Measurements from ENCODE around the gene RASAL2.
"Not testable (repeated sequence)": the region's sequence is repeated elsewhere in the genome, so short reads cannot be mapped to it uniquely, and the experiment has no call there.

RASAL2 gene

DNA sequence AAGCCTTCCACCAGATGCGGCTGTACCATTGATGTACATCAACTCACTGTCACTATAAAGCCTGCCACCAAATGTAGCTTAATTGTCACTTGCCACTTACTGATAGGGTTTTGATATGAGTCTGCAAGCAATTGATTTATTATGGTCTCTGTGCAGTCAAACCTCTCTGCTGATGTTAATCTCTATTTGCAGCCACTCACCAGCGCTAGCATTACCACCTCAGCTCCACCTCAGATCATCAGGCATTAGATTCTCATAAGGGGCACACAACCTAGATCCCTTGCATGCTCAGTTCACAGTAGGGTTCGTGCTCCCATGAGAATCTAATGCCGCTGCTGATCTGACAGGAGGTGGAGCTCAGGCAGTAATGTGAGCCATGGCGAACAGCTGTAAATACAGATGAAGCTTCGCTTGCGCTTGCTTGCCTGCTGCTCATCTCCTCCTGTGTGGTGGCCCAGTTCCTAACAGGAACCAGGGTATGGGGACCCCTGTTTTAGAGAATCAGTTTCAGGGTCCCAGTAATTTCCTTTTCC, 26.7 kb downstream of the RASAL2 start:
- DNase-seq = not testable (repeated sequence)

DNA sequence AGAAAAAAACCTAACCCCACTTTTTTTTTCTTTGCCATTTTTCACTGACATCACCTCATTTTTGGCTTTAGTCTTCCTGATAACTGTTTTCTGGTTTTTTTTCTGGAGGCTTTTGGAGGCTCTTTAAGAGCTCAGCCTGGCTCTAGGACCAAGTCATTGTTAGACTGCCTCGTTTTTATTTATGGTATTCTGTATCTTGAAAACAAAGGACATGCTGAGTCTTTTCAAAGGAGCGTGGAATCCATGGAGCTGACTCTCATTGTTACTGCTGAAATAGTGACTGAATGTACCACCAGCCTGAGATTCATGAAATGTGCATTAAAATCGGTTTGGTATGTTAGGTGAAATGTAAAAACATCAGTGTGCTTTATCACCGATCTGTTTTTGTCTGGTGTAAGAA, 28.0 kb downstream of the RASAL2 start:
- no peak for DNase-seq

DNA sequence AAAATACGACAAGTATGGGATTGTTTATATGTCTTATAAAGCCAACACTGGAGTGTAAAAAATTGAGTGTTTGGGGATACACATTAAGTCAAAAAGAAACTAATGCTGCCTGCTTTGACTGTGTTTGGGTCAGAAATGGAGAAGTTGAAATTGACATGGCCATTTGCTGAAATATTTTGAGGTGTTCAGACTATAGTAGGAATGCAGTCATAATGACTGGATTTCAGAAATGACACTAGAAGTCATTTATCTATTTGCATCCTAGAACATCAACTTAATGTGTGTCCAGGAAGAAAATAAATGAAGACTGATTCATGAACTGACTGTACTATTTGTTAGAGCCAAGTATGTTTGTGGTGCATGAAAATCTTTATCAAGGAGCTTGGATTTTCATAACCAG, 28.4 kb downstream of the RASAL2 start:
- no peak for DNase-seq

DNA sequence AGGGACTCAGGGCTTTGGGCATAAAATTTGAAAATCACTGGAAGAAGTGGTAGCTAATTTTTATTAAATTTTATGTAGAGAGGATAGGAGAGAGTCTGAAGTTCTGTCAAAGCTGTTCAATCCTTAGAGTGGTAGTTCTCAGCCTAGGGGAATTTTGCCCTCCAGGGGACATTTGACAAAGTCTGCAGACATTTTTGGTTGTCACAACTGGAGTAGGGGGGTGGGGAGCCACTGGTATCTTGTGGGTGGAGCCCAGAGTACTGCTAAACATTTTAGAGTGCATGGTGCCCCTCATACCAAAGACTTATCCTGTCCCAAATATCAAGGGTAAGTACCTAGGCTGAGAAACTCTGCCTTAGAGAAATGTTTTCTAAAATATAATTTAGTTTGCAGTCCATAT, 30.2 kb downstream of the RASAL2 start:
- DNase-seq = no peak

DNA sequence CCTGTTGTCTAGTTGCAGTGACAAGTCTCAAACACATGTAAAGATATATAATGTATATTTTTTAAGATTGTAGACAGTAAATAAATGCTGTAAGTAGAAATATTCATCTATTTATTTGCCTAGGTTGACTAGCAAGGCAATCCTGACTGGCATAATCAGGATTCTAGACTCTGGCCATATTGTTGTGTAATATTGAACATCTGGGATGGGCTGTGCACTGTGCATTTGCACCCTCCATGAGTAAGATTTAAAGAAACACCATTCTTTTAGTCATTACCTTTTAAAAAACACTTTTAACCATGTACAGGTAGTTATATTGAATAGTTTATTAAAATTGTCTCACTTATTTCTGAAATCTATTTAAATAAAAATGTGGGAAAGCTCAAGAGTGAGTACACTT, 32.4 kb downstream of the RASAL2 start:
- no peak for DNase-seq

DNA sequence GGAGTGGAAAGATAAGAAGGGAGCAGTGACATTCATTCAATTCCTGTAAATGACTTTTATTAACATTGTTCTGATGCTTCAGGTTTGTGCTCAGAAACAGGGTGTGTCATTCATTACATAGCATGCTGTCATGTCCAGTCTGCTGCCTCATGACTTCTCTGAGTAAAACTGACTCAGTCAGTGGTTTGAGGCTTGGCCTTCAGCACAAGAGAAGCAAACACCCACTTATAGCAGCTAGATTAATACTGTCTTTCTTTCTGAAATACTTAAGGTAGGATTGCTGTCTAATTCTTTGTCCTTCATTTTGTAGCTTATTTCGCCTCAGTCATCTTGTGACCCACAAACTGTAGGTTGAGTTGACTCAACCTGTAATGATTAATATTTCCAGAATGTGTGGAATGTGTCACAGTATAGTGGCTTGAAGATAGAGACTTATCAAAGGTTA, 32.9 kb downstream of the RASAL2 start:
- DNase-seq = no peak

DNA sequence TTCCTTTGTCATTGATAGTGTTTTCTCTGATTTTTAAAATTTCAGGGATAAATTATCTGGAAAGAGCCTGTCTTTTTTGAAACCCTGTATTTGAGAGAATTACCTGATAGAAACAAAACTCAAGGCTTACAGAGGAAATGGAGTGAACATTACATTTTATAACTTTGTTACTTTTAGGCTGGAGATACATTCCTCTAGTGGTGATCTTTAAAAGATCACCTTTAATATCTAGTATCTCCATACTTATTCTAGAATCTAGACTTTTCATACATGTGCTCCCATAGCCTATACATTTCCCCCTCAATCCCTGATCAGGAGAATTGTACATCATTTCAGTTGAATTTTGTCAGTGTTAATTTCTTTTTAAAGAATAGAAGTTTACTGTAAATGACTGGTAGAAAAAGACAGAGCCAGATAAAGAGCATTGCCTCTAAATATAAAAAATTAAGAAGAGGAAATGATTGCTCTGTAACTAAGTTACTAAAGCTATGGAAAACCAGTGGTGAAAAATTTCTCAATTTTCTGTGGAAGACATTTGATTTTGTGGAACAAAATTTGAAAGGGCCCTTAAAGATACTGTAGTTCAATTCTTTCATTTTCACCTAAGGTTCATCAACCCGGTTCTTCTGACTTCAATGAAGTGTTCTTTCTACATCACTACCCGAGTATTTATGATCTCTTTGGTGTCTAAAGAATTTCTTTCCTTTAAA, 33.7 kb downstream of the RASAL2 start:
- no peak for DNase-seq

DNA sequence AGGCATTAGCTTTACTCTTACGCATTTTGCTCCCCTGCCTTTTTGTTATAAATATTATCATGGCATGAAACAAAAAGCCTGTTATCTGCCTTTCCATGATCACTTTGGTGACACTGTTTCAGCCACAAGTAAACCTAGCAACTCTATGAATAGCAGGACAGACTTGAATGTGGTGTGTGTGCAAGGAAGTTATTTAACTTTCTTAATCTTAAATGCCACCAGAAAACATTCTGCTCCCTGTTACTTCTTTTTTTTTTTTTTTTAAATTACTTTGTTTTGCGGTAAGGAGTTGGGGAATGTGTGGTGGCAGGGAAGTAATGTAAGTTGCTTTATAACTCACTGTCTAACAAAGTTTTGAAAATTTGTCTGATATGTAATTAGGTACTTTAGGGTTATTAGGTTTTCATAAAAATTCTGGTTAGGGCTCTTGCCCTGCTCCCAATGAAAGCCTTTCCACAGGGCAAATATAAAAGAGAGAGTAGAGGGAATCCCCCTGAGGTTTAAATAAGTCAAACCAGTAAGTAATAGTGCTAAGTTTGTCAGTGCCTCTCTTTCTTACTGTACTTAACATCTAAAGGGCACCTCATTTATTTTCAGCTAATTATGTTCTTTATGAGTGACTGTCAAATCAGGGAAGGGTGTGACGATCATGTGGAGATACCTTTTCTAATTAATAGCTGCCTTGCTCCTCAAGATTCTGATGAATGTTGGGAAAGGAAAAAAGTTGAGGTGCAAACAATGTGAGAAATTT, 39.5 kb downstream of the RASAL2 start:
- no peak for DNase-seq

DNA sequence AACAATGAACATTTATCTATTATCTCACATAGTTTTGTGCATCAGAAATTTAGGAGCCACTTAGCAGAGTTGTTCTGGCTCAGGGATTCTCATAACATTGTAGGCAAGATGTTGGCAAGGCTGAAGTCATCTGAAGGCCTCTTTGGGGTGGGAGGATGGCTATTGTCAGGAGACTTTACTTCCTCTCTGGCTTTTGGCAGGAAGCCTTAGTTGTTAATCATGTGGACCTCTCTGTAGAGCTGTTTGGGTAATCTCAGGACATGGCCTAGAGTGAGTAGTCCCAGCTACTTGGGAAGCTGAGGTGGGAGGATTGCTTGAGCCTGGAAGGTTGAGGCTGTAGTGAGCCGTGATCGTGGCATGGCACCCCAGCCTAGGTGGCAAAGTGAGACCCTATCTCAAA, 40.2 kb downstream of the RASAL2 start:
- no peak for DNase-seq

DNA sequence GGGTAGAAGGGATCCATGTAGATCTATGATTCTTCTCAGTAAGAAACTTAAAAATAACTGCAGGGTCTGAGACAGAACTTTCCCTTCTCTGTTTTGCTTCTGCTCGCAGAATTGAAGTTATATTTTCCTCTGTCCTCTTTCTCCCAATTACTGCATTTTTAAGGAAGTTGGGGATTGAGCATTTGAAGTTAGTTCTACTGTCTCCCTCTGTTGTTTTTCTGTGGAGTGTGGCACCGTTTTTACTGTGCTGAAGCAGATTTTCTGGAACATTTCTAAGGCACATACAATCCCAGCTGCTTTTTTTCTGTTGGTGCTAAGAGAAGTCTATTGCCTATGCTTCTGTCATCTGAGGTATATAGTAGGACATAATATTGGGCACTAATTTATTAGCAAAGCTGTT, 43.3 kb downstream of the RASAL2 start:
- no peak for DNase-seq

DNA sequence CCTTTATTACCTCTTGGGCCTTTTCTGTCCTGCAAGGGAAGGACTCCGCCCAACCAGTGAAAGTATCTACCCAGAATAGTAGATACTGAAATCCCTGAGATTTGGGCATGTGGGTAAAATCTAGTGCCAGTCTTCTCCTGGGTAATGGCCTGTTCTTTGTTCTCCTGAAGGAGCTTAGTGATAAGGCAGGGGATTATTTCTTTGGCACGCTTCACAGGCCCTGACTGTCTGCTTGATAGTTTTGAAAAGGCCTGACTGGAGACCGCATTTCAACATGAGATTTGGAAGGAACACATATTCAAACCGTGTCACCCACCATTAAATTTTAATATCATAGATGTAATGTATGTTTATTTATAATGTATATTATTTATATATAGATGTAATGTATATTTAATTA, 48.9 kb downstream of the RASAL2 start:
- DNase-seq = no peak

DNA sequence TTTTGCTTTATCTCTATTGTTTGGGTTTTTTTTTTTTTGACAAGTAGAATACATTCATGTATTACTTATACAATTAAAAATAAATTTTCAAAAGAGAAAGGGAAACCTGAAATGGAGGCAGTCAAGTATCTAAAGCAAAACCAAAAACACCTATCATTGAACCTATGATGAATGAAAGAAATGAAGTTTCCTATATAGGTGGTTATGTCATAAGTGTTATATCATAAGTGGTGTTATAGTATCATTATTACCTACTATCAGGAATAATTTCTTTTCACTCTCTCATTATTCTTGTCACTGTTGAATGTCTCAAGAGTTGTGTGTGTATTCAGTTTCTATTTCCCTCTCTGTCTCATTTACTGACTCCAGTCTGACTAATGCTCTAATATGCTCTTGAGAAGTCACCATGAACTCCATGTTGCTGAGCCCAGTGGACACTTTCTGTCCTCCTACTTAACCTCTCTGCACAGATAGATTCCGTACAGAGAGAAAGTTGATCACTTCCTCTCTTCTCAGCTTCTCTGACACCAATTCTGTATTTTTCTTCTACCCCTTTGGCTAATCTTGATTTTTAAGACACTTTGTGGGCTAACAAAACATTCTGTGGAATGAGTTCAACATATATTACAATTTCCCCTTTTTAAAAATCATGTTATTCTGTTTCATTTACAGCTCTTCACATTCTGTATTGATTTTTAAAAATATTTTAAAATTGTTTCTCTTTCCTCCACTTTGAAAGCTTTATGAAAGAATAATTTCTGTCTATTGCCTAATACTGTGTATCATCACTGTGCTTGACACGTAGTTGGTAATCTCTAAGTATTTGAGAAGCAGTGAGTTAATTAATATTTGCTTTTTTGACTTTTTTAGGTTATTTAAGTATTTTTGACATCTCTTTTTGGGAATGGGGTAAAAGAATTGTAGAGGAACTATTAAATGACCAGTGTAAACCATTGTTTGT, 50.1 kb downstream of the RASAL2 start:
- no peak for DNase-seq

DNA sequence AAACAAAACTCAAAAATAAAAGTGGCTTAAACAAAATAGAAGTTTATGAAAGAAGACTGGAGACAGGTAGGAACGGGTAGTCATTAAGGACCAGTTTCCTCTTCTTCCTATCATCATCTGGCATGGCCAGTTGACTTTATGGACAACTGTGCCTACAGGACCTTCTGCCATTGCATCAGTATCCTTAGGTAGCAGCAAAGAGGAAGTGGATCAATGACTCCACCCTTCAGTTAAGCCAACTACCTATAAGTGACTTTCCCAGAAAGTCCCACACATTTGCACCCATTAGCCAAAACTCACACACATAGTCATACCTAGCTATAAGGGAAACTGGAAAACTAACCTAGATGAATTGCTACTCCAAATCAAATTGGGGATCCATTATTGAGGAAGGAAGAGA, 51.7 kb downstream of the RASAL2 start:
- no peak for DNase-seq

DNA sequence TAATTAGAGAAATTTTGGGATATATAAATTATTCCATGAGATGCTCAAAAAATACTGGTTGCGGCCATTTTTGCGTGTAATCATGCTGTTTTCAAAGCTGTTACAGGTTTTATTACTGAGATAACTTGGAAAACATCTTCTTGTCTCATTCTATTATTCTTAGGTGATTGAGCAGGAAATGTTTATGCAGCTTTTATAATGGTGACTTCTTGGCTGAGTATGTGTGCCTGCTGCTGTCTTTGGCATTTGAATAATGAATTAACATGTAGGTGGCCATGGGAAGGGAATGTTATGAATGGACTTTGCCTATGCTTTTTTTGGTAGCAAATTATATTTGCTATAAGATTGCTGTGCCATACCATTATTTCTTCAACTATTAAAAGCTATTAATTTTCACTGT, 52.5 kb downstream of the RASAL2 start:
- no peak for DNase-seq

DNA sequence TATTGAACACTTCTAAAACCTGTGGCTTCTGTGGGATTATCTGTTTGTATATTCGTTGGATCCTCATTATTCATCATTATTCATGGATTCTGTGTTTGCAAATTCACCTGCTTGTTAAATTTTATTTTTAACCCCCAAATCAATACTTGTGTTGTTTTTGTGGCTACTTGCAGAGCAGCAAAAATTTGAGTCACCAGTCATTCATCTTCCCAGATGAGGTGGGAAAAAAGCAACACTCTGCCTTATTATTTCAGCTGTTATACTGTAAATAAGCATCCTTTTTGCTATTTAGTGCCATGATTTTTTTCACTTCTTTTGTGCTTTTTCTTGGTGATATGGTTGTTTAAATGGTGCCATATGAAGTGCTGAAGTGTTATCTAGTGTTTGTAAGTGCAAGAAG, 56.7 kb downstream of the RASAL2 start:
- no peak for DNase-seq

DNA sequence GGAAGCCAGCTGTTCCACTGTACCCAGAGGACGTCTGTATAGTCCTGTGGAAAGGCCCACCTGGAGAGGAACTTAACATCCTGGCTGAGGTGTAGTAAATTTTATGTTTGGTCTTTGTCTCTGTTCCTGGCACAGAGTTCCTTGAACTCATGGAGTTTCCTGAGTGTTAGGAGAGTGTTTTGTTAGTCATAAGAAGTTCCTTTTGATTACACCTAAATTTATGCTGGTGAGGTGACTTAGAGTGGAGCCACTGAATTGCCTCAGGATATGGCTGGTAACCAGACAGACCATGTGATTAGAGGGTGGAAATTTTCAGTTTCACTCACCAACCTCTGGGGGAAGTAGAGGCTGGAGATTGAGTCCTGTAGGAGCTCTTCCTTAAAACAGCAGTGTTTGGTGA, 57.9 kb downstream of the RASAL2 start:
- DNase-seq = no peak

DNA sequence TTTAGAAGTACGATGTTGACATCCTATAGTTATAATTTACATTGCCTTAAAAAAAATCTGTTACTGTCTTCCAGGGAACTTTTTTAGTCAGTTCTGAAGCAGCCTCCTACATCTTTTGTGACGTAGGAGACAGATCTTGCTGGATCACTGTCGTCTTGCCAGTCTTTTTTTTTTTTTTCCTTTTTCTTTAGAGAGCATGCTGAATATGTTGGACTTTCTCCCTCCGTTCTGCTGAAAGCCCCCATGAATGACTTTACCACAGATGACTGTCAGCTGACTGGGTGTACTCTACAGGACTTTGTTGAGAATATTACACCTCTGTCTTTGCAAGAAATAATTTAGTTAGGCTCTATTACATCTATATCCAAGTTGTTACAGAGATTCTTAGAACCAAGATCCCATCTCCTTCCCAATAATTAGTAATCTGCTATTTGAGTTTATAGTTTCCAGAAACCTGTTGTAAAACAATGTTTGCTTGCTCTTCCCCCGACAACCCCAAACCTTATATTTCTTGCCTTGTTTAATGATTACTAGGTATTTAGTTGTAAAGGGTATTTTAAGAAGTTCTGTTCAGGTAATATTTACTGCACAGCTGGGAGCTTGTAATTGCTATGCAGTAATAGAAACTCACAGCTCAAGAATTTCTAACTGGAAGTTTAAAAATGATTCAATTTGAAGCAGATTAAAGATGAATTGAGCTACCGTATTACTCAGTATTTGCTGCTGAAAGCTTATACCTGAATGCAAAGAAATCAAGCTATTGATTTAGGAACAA, 61.8 kb downstream of the RASAL2 start:
- DNase-seq = no peak

DNA sequence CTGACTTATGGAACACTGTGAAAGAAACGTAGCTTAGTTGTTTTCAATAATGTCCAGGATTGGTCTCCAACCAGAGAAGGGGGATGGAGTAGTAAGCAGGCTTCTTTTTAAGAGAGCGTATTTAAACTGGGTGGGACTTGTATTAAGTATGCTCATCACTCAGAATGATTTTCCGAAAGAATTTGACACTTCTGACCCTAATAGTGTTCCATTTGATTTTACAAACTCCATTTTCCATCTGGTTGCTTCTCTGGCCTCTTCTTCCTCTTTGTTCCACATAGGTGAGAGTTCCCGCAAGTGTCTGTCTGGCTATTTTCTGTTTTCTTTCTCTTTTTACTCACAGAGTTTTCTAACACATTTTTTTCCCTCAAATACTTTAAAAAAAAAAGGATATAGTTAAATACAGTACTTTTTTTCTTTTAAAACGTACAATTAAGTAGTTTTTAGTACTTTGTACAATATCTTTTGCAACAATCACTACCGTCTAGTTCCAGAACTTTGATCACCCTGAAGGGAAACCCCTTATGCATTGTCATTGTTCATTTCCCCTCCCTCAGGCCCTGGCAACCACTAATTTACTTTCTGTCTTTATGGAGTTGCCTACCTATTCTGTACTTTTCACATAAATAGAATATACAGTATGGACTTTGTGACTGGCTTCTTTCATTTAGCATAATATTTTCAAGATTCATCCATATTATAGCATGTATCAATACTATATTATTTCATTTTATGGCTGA, 67.0 kb downstream of the RASAL2 start:
- DNase-seq = no peak

DNA sequence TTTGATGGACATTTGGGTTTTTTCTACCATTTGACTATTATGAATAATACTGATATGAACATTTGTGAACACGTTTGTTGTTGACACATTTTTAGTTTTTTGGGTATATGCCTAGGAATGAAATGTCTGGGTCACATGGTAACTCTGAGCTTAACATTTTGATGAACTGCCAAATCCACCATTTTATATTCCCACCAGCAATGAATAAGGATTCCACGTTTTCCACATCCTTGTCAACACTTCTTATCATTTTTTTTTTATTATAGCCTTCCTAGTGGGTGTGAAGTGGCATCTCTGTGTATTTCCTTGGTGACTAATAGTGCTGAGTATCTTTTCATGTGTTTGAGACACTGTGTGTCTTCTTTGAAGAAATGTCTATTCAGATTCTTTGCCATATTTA, 67.6 kb downstream of the RASAL2 start:
- DNase-seq = no peak

DNA sequence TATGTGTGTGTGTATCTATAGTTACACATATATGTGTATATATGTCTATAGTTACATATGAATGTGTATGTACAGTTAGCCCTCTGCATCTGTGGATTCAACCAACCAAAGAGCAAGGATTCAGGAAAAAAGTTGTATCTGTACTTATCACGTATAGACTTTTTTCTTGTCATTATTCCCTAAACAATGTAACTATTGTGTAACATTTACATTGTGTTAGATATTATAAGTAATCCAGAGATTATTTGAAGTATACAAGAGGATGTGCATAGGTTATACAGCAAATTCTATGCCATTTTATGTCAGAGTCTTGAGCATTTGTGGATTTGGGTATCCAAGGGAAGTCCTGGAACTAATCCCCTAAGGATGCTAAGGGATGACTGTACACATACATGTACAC, 71.3 kb downstream of the RASAL2 start:
- DNase-seq = no peak

DNA sequence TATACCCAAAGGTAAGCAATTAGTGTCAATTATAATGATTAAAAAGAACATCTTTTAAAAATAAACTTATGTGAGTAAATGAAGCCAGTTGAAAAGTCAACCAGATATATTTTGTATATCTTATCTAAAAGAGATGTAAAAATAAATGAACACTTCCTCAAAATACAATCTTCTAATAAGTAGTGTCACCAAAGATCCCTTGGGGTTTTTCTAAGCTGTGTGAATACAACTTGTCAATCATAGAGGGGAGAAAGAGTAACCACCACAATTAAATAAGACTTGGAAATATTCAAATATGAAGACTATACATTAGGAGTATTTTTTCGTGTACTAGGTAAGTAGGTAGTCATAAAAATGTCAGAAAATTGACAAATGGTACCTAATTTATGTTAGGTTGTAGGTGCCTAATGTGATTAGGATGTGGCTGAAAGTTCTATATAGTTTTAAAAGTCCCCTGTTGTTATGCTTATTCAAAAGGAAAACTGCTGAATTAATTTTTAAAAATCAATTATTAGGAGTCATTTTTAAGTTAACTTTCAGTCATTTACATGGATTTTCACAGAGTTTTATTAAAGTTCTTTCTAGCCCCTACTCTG, 72.6 kb downstream of the RASAL2 start:
- no peak for DNase-seq
